ENCODE results near the gene CDV3.

- TF ChIP-seq CTCF (conservative IDR thresholded peaks at IDR 0.05; ENCODE audit: low read length), result no peak
- no peak for TF ChIP-seq EZH2phosphoT487 (IDR thresholded peaks at IDR 0.05; ENCODE audit: borderline replicate concordance, low read depth, low read length)
Measured at GRCh38 chr3:133576169-133576568, 2.7 kb downstream of the CDV3 start.
